Testis (tissue), 3 donors: ENCODE data around the gene ELOVL3. TPM values are rescaled to one million over a fixed set of nuclear protein-coding genes. Genes with fewer than 3 reads are reported as not detected.

Source experiments
- DNase-seq: peaks from one replicate; pipeline ENCODE4 v3.0.0-alpha.2; 2019
- H3K27ac ChIP-seq, 2 donors: fragments of 200-600 bp; sonication (generic); one replicate each; pipeline ENCODE4 v1.5.1; 2019
- H3K27me3 ChIP-seq: fragments of 200-600 bp; sonication (generic); one replicate; pipeline ENCODE4 v1.5.1; 2019
- H3K36me3 ChIP-seq: fragments of 200-600 bp; sonication (generic); one replicate; pipeline ENCODE4 v1.5.1; 2017; ENCODE audit warnings: low read depth; ENCODE audit errors: missing control alignments
- H3K4me1 ChIP-seq: fragments of 200-600 bp; sonication (generic); one replicate; pipeline ENCODE4 v1.5.1; 2019
- H3K4me3 ChIP-seq, 2 donors: fragments of 200-600 bp; sonication (generic); one replicate each; pipeline ENCODE4 v1.5.1; 2017 to 2019
- H3K9me3 ChIP-seq: fragments of 200-600 bp; sonication (generic); one replicate; pipeline ENCODE4 v1.5.1; 2017
- CTCF ChIP-seq, 3 experiments: fragments of 450-650 bp in 2 of 3; fragments of 200-600 bp in 1 of 3; sonication (generic) in 1 of 3; IDR thresholded peaks; one replicate each; pipeline ENCODE4 v1.5.1; 2016 to 2019; ENCODE audit warnings: antibody characterized with exemption in 3 of 3, mild to moderate bottlenecking in 2 of 3, moderate library complexity in 1 of 3
- POLR2A ChIP-seq: fragments of 450-650 bp; IDR thresholded peaks from one replicate; pipeline ENCODE4 v1.6.1; 2017; ENCODE audit warnings: antibody characterized with exemption, mild to moderate bottlenecking, moderate library complexity
- WGBS, 2 donors: methylation state at CpG; one replicate each; pipeline ENCODE4 v1.1.5; 2018; 5-methylcytosine and 5-hydroxymethylcytosine counted together
- intact Hi-C: fragments of 100-400 bp; cut with DNase I; formaldehyde crosslinking; loops from one replicate; pipeline ENCODE4 v1.15.1; 2023; ENCODE audit warnings: low total_unique reads
- polyA plus RNA-seq: library from polyadenylated mRNA; stranded (reverse); fragments of 350-450 nt; fragmentation: Illumina TruSeq; extraction: RNeasy Lipid Tissue Mini Kit (QIAGEN cat#74804); gene quantifications from one replicate; pipeline ENCODE4 v1.2.3, GENCODE V29; 2014; ENCODE audit warnings: low read depth, low replicate concordance; ENCODE audit not compliant: insufficient read depth
- total RNA-seq, 2 donors: library from RNA; depleted of rRNA; stranded (reverse); fragments of >200 nt; gene quantifications; one replicate each; pipeline ENCODE4 v1.2.3, GENCODE V29; 2016

Gene ELOVL3
- total and polyA plus RNA-seq, 3 donors from 2014 or later = 1.5 to 5.0 (median 2.8) TPM

GRCh38 chr10:102255404-102255803 lies 29.3 kb downstream of the ELOVL3 start:
- Histone ChIP-seq H3K9me3 (no peaks in the 10 kb centered on the region), H3K4me1 (no peaks in the 10 kb centered on the region), H3K27ac (no peak overlapping the region), H3K4me3 (no peak overlapping the region), H3K36me3 (no peaks in the 10 kb centered on the region), H3K27me3 (no peaks in the 10 kb centered on the region)
- intact Hi-C loops = no loop called here
- no peak for TF ChIP-seq CTCF (IDR thresholded peaks at IDR 0.05)
- no peak for TF ChIP-seq POLR2A
- DNase-seq = no peak
- WGBS, 2 donors = 74 to 80% methylated on average over 2 of the region's 2 CpGs

GRCh38 chr10:102261196-102261595 lies 35.1 kb downstream of the ELOVL3 start:
- no peak for TF ChIP-seq CTCF (IDR thresholded peaks at IDR 0.05)
- TF ChIP-seq POLR2A = no peak
- no peaks in the 10 kb centered on the region for H3K36me3 ChIP-seq
- intact Hi-C loops = no loop called here

GRCh38 chr10:102261842-102262241 lies 35.7 kb downstream of the ELOVL3 start:
- Histone ChIP-seq H3K9me3 (no peaks in the 10 kb centered on the region), H3K27ac (no peak overlapping the region), H3K36me3 (no peaks in the 10 kb centered on the region), H3K4me3 (no peak overlapping the region), H3K27me3 (no peaks in the 10 kb centered on the region), H3K4me1 (peaks cover 13% of the 10 kb centered on the region)
- DNase-seq = no peak
- TF ChIP-seq POLR2A (no peak), CTCF (IDR thresholded peaks at IDR 0.05) (no peak)
- intact Hi-C loops = no loop called here
- WGBS, 2 donors = 76 to 78% methylated on average over 6 of the region's 6 CpGs

More at GRCh38 chr10:102261196-102261595, 35.1 kb downstream of the ELOVL3 start:
- no peak for DNase-seq
- H3K4me1 ChIP-seq = peaks cover 13% of the 10 kb centered on the region
- no peak overlapping the region for H3K4me3 ChIP-seq
- H3K9me3 ChIP-seq = no peaks in the 10 kb centered on the region
- no peak overlapping the region for H3K27ac ChIP-seq
- H3K27me3 ChIP-seq = no peaks in the 10 kb centered on the region

- Histone ChIP-seq H3K27ac (no peak overlapping the region), H3K27me3 (no peaks in the 10 kb centered on the region), H3K4me1 (peaks cover 16% of the 10 kb centered on the region), H3K9me3 (no peaks in the 10 kb centered on the region), H3K36me3 (no peaks in the 10 kb centered on the region), H3K4me3 (no peak overlapping the region)
- no peak for DNase-seq
- 42 to 71% methylated on average over 4 of the region's 4 CpGs for WGBS, 2 donors
- TF ChIP-seq POLR2A (no peak), CTCF (IDR thresholded peaks at IDR 0.05) (no peak)
- intact Hi-C loops = no loop called here
Measured at GRCh38 chr10:102262744-102263370, 36.8 kb downstream of the ELOVL3 start.

- DNase-seq = no peak
- intact Hi-C loops = no loop called here
- TF ChIP-seq CTCF (IDR thresholded peaks at IDR 0.05) (no peak), POLR2A (no peak)
- Histone ChIP-seq H3K27me3 (no peaks in the 10 kb centered on the region), H3K36me3 (no peaks in the 10 kb centered on the region), H3K27ac (no peak overlapping the region), H3K4me1 (peaks cover 25% of the 10 kb centered on the region), H3K4me3 (no peak overlapping the region), H3K9me3 (no peaks in the 10 kb centered on the region)
- 92 to 93% methylated on average over 4 of the region's 4 CpGs for WGBS, 2 donors
Measured at GRCh38 chr10:102264371-102264770, 38.3 kb downstream of the ELOVL3 start.
